Stomach (tissue), 4 donors: Measurements from ENCODE around the gene NEDD9.

Source experiments
- CTCF ChIP-seq, 7 experiments: fragments of 450-650 bp in 4 of 7; fragments of 200-600 bp in 3 of 7; sonication (generic) in 3 of 7; IDR thresholded peaks; one replicate each; pipeline ENCODE4 v1.5.1; 2016 to 2019; ENCODE audit warnings: antibody characterized with exemption in 7 of 7, control low read depth in 2 of 7, mild to moderate bottlenecking in 1 of 7
- POLR2AphosphoS5 ChIP-seq, 3 donors: sonication (generic); formaldehyde crosslinking; IDR thresholded peaks; one replicate each; pipeline ENCODE4 v1.6.1; 2016; ENCODE audit warnings: antibody characterized with exemption in 3 of 3

DNA sequence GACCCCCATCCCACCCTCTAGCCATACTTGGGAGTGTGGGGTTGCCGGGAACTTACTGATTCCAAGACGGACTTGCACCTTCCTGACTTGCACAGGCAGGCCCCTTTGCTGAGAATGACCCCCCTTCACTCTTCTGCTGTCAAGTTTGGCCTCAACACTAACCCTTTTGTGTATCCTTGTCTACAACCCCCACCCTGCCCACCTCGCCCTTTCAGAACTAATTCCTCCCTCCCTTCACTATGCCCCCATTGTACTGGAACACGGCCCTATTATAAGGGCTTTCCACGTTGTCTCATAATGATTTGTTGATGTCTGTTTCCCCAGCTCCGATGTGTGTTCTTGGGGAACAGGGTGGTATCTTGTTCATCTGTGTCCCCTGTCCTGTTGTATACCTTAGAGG lies 4.4 kb upstream of the NEDD9 start:
- no peak for TF ChIP-seq CTCF (IDR thresholded peaks at IDR 0.05)
- no peak for TF ChIP-seq POLR2AphosphoS5 (IDR thresholded peaks at IDR 0.05)
